Esophagus (tissue), 2 donors: ENCODE measurements around the gene HPCAL1. TPM values are rescaled to one million over a fixed set of nuclear protein-coding genes. Genes with fewer than 3 reads are reported as not detected.

Experiments used
- H3K27ac ChIP-seq, 2 donors: one replicate each; pipeline ENCODE4 v1.5.1; 2013; ENCODE audit warnings: low read depth in 2 of 2, mild to moderate bottlenecking in 2 of 2, inconsistent platforms in 1 of 2, low read length in 1 of 2, moderate library complexity in 1 of 2
- H3K27me3 ChIP-seq, 2 donors: one replicate each; pipeline ENCODE4 v1.6.1; 2013; ENCODE audit warnings: low read length in 2 of 2, control low read depth in 1 of 2, mild to moderate bottlenecking in 1 of 2; ENCODE audit not compliant: insufficient read depth in 2 of 2, control insufficient read depth in 1 of 2
- H3K36me3 ChIP-seq, 2 donors: one replicate each; pipeline ENCODE4 v1.6.1; 2013; ENCODE audit warnings: low read length in 1 of 2; ENCODE audit not compliant: control insufficient read depth in 2 of 2, insufficient read depth in 2 of 2
- H3K4me1 ChIP-seq, 2 donors: one replicate each; pipeline ENCODE4 v1.6.1; 2013; ENCODE audit warnings: low read length in 1 of 2; ENCODE audit not compliant: control insufficient read depth in 2 of 2, insufficient read depth in 2 of 2
- H3K4me3 ChIP-seq, 2 donors: one replicate each; pipeline ENCODE4 v1.5.1; 2013; ENCODE audit warnings: low read length in 2 of 2, mild to moderate bottlenecking in 2 of 2, low read depth in 1 of 2, moderate library complexity in 1 of 2
- H3K9me3 ChIP-seq, 2 donors: one replicate each; pipeline ENCODE4 v1.6.1; 2013; ENCODE audit warnings: mild to moderate bottlenecking in 2 of 2, low read depth in 1 of 2, low read length in 1 of 2, moderate library complexity in 1 of 2; ENCODE audit not compliant: control insufficient read depth in 2 of 2, insufficient read depth in 1 of 2
- WGBS, 2 donors: extraction: QIAGEN DNeasy Blood & Tissue Kit; methylation state at CpG; one replicate each; pipeline ENCODE4 v1.1.7; 2013; 5-methylcytosine and 5-hydroxymethylcytosine counted together
- polyA plus RNA-seq, 2 donors: library from polyadenylated mRNA; stranded (reverse); fragments of 200-250 nt; gene quantifications; one replicate each; pipeline ENCODE4 v1.2.3, GENCODE V29; 2013
- donor health status: healthy with polysubstance abuse.
- donor health status: Bipolar disorder and iron deficiency.

The HPCAL1 gene
- polyA plus RNA-seq, 2 donors: 6.2 to 13.2 TPM

GRCh38 chr2:10419553-10420257 is 117.0 kb downstream of the HPCAL1 start:
- Histone ChIP-seq H3K9me3 (no peaks in the 10 kb centered on the region), H3K4me1 (no peaks in the 10 kb centered on the region), H3K4me3 (no peak overlapping the region), H3K27me3 (no peaks in the 10 kb centered on the region), H3K27ac (no peak overlapping the region), H3K36me3 (peaks cover 0 to 5% of the 10 kb centered on the region in 2 donors)
- WGBS, 2 donors: 96% methylated on average over 54 of the region's 54 CpGs

DNA sequence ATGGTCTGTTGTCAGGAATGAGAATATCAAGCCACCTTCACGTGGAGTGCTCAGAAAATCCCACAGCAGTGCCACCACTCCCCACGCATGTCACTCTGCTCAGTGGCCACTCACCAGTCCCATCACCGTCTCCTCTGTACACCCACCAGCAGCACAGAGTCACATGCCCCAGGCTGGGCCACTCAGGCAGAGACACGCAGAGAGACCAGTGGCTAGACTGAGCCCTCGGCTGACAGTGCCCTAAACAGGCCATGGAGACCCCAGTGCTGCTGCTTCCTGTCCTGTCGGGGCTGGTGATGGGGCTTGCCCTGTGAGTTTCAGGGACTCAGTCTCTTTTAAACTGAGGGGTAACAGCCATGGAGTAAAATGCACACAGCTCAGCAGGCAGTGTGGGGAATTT is 119.5 kb downstream of the HPCAL1 start:
- Histone ChIP-seq H3K4me3 (no peak overlapping the region), H3K27ac (no peak overlapping the region), H3K9me3 (no peaks in the 10 kb centered on the region), H3K27me3 (no peaks in the 10 kb centered on the region), H3K36me3 (peaks cover 0 to 12% of the 10 kb centered on the region in 2 donors), H3K4me1 (no peaks in the 10 kb centered on the region)
- WGBS, 2 donors: 86 to 94% methylated on average over 6 of the region's 6 CpGs

DNA sequence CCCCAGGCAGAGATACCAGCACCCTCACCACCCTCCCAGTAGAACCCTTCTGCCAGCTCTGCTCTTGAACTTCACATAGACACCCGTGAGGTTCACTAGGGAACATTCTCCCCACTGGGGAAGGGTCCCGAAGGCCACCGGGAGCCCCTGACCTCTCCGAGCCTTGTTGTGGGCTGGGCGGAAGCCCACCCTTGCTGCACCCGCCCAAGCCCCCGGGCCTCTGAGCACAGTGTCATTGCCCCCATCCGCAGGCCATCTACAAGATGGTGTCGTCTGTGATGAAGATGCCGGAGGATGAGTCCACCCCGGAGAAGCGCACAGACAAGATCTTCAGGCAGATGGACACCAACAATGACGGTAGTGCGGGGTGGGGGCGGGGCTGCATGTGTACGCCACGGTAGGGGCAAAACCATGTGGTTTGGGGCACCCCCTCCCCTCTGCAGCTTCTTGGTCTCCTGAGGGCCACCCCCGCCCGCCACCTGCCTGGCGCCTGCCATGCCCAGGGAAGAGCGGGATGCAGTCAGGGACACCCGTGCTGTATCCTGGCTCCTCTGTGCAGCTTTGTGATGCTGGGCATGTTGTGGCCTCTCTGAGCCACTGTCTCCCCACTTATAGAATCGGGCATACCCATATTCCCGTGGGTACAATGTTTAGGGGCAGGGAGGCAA is 120.2 kb downstream of the HPCAL1 start:
- WGBS, 2 donors: 93 to 94% methylated on average over 24 of the region's 24 CpGs
- Histone ChIP-seq H3K36me3 (peaks cover 0 to 12% of the 10 kb centered on the region in 2 donors), H3K9me3 (no peaks in the 10 kb centered on the region), H3K27me3 (no peaks in the 10 kb centered on the region), H3K27ac (no peak overlapping the region), H3K4me3 (no peak overlapping the region), H3K4me1 (no peaks in the 10 kb centered on the region)

DNA sequence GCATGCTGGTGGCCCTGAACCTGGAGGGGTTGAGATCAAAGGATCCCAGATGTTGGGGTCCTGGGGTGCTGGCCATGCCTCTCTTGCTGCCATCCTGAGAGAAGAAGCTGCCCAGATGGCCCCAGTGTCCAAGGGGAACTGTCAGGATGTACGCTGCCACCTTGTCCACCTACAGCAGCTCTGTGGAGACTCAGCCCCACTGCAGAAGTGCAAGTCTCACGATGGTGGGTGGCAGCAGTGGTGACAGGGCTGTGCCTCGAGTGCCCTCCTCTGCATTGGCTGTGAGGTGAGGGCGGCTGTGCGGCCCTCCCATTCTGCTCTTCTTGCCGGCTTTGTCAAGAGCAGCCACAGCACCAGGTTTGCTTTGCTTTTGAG is 120.7 kb downstream of the HPCAL1 start:
- WGBS, 2 donors: 90 to 94% methylated on average over 6 of the region's 6 CpGs

GRCh38 chr2:10424051-10424450 is 121.3 kb downstream of the HPCAL1 start:
- no peaks in the 10 kb centered on the region for H3K27me3 ChIP-seq
- no peak overlapping the region for H3K4me3 ChIP-seq
- no peaks in the 10 kb centered on the region for H3K4me1 ChIP-seq
- WGBS, 2 donors: 87 to 95% methylated on average over 11 of the region's 11 CpGs
- no peak overlapping the region for H3K27ac ChIP-seq
- H3K9me3 ChIP-seq: no peaks in the 10 kb centered on the region
- peaks cover 0 to 12% of the 10 kb centered on the region in 2 donors for H3K36me3 ChIP-seq

More for the DNA sequence above, 120.7 kb downstream of the HPCAL1 start:
- Histone ChIP-seq H3K4me1 (no peaks in the 10 kb centered on the region), H3K27ac (no peak overlapping the region), H3K4me3 (no peak overlapping the region), H3K9me3 (no peaks in the 10 kb centered on the region), H3K27me3 (no peaks in the 10 kb centered on the region), H3K36me3 (peaks cover 0 to 12% of the 10 kb centered on the region in 2 donors)

DNA sequence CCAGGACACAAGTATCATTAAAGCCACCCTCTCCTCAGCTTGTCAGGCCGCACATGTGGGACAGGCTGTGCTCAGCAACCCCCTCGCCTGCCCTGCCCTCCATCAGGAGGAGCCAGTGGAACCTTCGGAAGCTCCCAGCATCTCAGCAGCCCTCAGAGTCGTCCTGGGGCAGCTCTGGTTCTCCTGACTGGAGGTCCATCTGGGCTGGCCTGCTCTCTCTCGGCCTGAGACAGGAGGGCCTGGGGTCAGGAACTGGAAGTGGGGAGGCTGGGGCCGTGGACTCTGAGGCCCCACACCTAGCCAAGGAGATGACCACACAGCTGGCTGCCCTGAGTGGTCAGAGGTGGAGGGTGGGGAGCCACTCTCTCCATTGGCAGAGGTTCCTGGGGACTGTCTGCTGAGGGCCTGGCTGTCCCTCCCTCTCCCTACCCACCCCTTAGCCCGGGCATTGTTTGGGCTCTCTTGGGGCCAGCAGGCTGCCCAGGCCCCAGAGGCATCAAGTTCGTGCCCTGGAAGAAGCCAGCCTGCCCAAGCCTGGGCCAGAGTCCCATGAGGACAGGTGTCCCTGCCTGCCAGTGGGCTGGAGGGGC is 122.3 kb downstream of the HPCAL1 start:
- Histone ChIP-seq H3K27ac (no peak overlapping the region), H3K4me3 (no peak overlapping the region), H3K27me3 (no peaks in the 10 kb centered on the region), H3K9me3 (no peaks in the 10 kb centered on the region), H3K4me1 (no peaks in the 10 kb centered on the region), H3K36me3 (peaks cover 0 to 10% of the 10 kb centered on the region in 2 donors)
- 84 to 92% methylated on average over 8 of the region's 8 CpGs for WGBS, 2 donors

DNA sequence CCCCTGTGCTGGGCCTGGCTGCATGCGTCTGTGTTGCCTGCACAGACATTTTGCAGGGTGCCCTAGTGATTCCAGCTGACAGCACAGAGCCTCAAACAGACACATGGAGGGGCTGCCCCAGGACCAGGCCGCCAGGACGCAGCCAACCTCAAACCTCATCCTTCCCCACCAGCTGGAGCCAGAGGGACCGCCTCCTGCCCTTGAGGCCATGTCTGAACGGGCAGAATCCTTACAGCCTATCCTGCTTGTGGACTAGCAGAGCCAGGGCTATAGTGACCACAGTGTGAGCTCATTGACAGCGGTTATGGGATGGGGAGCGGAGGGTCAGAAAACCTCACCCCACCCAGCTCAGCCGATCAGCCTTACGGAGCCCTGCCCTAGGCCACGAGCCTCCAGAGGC is 123.0 kb downstream of the HPCAL1 start:
- Histone ChIP-seq H3K9me3 (no peaks in the 10 kb centered on the region), H3K4me1 (no peaks in the 10 kb centered on the region), H3K36me3 (peaks cover 0 to 7% of the 10 kb centered on the region in 2 donors), H3K4me3 (no peak overlapping the region), H3K27ac (no peak overlapping the region), H3K27me3 (no peaks in the 10 kb centered on the region)
- 82 to 84% methylated on average over 10 of the region's 10 CpGs for WGBS, 2 donors

DNA sequence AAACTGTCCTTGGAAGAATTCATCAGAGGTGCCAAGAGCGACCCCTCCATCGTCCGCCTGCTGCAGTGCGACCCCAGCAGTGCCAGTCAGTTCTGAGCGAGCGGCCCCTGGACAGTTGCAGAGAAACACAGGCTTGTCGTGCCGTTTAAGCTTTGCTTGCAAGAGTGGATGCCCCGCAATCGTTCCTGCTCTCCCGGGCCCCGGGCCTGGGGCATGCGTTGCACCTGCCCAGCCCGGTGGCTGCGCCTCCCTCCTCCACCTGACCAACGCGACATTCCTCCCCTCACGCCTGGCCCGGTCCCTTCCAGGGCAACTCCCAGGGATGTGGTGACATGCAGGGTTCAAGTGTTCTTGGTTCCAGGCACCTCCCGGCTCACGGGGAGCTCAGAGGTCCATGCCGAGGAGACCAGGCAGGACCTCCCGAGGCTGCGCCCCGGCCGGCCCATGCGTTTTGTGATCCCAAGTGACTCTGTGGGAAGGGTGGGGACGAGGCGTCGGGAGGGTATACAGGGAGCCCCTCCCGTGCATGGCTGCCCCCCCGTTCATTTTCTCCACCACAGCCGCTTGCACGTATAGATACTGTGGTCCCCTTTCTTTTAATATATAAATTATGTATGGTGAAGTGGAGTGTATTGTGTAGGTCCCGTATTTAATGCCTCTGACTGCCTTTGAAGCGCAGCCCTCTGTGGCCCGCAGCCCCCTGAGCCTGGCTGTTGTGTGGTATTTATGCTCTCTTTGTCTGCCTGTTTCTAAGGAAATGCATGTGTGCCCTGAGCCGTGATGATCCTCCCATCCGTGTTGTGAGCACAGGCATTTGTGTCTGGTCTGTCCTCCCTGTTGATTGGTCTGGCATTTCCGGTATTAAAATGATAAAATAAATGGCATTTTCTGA is 124.3 kb downstream of the HPCAL1 start:
- no peak overlapping the region for H3K4me3 ChIP-seq
- WGBS, 2 donors: 88 to 89% methylated on average over 40 of the region's 40 CpGs
- H3K9me3 ChIP-seq: no peaks in the 10 kb centered on the region
- H3K27me3 ChIP-seq: no peaks in the 10 kb centered on the region
- peaks cover 0 to 7% of the 10 kb centered on the region in 2 donors for H3K36me3 ChIP-seq
- no peak overlapping the region for H3K27ac ChIP-seq
- H3K4me1 ChIP-seq: no peaks in the 10 kb centered on the region

DNA sequence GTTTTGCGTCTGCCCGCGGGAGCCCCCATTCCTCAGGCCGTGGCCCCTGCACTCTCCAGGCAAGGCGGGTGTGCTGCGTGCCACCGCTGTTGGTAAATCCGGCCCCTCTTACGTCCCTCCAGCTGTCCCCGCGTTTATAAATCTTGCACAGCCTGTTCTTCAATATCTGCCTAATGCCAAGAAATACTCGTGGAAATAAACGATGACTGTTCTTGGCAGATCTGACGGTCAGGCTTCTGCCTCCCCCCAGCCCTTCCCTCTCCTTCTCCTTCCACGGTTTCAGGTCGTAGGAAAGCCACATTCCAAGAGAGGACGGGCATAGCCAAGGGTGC is 124.9 kb downstream of the HPCAL1 start:
- Histone ChIP-seq H3K9me3 (no peaks in the 10 kb centered on the region), H3K4me3 (no peak overlapping the region), H3K36me3 (peaks cover 0 to 7% of the 10 kb centered on the region in 2 donors), H3K4me1 (peaks cover 0 to 2% of the 10 kb centered on the region in 2 donors), H3K27ac (peak overlapping the region in 1 of 2 donors; percentile 53), H3K27me3 (no peaks in the 10 kb centered on the region)
- whole genome bisulfite sequencing, 2 donors: 47 to 48% methylated on average over 17 of the region's 17 CpGs
